ENCODE data around the gene LRRK1.

The LRRK1 gene

DNA sequence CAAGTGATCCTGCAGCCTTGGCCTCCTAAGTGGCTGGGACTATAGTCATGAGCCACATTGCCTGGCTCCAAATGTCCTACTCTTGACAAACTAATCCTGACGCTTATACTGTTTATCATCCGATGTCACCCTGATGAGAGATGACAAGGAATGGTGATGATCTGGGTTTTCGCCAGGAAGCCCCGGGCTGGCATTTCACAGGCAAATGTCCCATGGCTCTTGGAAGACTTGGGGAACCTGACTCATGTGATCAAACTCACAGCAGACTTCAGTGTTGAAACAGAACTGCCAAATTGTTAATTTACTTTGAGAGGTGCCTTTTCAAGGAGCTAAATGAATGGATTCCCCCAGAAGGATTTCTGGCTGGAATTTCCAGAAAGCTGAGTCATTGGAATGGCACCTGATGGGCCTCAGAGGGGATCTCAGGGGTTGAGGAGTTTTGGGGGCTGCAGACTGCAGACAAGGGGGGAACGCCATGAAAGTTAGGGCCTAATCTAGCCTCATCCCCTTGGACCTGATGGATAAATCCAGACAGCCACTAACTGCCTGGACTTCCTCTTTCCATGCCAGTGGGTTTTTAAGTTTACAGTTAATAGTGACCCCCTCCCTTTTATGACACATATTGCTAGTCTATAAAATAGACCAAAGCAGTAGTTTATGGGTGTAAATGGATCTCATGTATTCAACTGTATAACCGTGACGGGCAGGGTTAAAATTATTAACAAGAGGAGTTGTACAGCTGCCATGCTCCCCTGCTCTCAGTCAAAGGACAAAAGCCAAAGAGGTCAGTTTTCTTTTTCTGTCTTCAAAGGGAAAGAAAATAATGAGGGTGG is 186.1 kb downstream of the LRRK1 start:
- no peak for DNase-seq
- Histone ChIP-seq H3K9me3 (no peaks in the 10 kb centered on the region; the same call in 1 of the 2 replicates), H3K4me3 (ENCODE audit: low read depth, low read length) (no peak overlapping the region), H3K27me3 (no peaks in the 10 kb centered on the region), H3K4me1 (no peaks in the 10 kb centered on the region), H3K36me3 (no peaks in the 10 kb centered on the region)
- TF ChIP-seq, protein P1, sequence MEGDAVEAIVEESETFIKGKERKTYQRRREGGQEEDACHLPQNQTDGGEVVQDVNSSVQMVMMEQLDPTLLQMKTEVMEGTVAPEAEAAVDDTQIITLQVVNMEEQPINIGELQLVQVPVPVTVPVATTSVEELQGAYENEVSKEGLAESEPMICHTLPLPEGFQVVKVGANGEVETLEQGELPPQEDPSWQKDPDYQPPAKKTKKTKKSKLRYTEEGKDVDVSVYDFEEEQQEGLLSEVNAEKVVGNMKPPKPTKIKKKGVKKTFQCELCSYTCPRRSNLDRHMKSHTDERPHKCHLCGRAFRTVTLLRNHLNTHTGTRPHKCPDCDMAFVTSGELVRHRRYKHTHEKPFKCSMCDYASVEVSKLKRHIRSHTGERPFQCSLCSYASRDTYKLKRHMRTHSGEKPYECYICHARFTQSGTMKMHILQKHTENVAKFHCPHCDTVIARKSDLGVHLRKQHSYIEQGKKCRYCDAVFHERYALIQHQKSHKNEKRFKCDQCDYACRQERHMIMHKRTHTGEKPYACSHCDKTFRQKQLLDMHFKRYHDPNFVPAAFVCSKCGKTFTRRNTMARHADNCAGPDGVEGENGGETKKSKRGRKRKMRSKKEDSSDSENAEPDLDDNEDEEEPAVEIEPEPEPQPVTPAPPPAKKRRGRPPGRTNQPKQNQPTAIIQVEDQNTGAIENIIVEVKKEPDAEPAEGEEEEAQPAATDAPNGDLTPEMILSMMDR (IDR thresholded peaks at IDR 0.05; ENCODE audit: low read depth, low read length): no peak

DNA sequence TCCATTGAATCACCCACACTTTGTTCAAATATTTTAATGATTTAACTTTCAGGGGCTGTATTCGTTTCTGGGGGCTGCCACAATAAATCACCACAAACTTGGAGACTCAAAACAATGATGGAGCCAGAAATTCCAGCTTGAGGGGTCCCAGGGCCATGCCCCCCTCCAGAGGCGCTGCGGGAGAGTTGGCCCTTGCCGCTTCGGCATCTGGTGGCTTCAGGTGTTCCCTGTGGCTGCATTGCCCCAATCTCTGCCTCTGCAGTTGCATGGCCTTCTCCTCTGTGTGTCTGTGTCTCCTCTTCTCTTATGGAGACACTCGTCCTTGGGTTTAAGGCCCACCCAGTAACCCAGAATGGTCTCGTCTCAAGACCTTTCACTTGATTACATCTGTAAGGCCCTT is 187.9 kb downstream of the LRRK1 start:
- H3K9me3 ChIP-seq: no peaks in the 10 kb centered on the region; the same call in 1 of the 2 replicates
- H3K4me3 ChIP-seq (ENCODE audit: low read depth, low read length): no peak overlapping the region
- DNase-seq: no peak
- TF ChIP-seq, protein P1 (IDR thresholded peaks at IDR 0.05; ENCODE audit: low read depth, low read length): no peak
- no peaks in the 10 kb centered on the region for H3K27me3 ChIP-seq
- H3K36me3 ChIP-seq: no peaks in the 10 kb centered on the region
- no peaks in the 10 kb centered on the region for H3K4me1 ChIP-seq

DNA sequence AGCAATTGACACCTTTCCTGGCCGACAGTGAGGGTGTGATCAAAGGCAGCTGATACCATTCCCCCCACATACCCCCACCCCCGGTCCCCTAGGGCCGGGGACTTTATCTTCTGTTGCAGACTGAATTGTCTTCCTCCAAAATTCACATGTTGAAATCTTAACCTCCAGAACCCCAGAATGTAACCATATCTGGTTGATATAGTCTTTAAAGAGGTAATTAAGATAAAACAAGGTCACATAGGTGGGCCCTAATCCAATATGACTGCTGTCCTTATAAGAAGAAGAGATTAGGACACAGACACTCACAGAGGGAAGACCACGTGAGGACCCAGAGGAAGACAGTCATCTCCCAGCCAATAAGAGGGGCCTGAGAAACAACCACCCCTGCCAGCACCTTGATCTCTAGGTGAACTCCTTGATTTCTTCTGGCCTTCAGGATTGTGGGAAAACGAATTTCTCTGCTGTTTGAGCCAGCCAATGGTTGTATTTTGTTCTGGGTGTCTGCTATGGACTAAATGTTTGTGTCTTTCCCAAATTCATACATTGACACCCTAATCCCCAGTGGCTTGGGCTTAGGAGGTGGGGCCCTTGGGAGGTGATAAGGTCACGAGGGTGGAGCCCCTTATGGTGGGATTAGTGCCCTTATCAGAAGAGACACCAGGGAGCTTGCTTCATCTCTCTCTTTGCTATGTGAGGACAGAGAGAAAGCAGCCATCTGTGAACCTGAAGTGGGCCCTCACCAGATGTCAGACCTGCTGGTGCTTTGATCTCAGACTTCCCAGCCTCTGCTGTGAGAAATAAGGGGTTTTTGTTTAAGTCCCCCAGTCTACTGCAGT is 188.7 kb downstream of the LRRK1 start:
- Histone ChIP-seq H3K9me3 (no peaks in the 10 kb centered on the region; the same call in 1 of the 2 replicates), H3K36me3 (no peaks in the 10 kb centered on the region), H3K4me3 (ENCODE audit: low read depth, low read length) (no peak overlapping the region), H3K4me1 (no peaks in the 10 kb centered on the region), H3K27me3 (no peaks in the 10 kb centered on the region)
- TF ChIP-seq, protein P1 (IDR thresholded peaks at IDR 0.05; ENCODE audit: low read depth, low read length): no peak
- DNase-seq: no peak

DNA sequence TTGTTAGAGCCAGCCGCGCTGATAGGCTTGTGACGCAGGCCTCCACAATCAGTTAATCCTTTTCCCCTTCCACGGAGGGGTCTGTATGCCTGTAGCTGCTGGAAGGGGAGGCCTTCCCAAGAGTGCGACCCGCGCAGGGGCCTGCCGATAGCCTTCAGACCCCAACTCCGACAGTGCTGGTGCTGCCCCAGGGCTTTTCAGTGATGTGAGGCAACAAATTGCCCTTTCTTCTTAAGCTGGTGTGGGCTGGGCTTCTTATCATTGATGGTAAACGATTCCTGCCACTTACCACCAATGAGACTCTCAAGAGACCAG is 189.3 kb downstream of the LRRK1 start:
- DNase-seq: no peak
- TF ChIP-seq, protein P1 (IDR thresholded peaks at IDR 0.05; ENCODE audit: low read depth, low read length): no peak
- Histone ChIP-seq H3K9me3 (no peaks in the 10 kb centered on the region; the same call in 1 of the 2 replicates), H3K4me1 (peaks cover 1% of the 10 kb centered on the region), H3K36me3 (no peaks in the 10 kb centered on the region), H3K27me3 (no peaks in the 10 kb centered on the region), H3K4me3 (ENCODE audit: low read depth, low read length) (no peak overlapping the region)

DNA sequence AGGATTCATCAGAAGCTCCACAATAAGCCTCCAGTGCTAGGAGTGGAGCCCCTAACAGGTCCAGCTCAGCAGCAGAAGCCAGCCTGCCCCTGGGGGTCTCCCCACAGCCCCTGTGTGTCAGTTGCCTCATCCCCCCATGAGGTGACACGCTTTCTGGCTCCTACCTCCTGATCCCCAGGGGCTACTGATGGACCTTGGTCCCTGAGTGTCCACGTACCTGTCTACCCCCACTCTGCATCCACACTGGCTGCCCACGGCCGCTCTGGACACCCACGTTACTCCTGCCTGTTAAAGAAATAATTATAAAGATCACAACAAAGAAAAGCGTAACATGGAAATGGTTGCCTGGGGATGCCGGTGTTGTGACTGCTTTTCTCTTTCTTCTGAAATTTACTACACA is 189.6 kb downstream of the LRRK1 start:
- H3K9me3 ChIP-seq: no peaks in the 10 kb centered on the region
- no peaks in the 10 kb centered on the region for H3K27me3 ChIP-seq
- peaks cover 5% of the 10 kb centered on the region for H3K4me1 ChIP-seq
- no peak for DNase-seq
- H3K36me3 ChIP-seq: no peaks in the 10 kb centered on the region
- H3K4me3 ChIP-seq (ENCODE audit: low read depth, low read length): no peak overlapping the region
- TF ChIP-seq, protein P1 (IDR thresholded peaks at IDR 0.05; ENCODE audit: low read depth, low read length): no peak
